Measurements from ENCODE around the gene PARVB.

GRCh38 chr22:44182588-44183286 is 158.6 kb downstream of the PARVB start:
- TF ChIP-seq PRDM1 (tag by site-specific recombination; IDR thresholded peaks at IDR 0.05), result no peak
- no peak for TF ChIP-seq ZNF623 (tag by site-specific recombination; IDR thresholded peaks at IDR 0.05)
- no peak for TF ChIP-seq GFI1B (tag by site-specific recombination; IDR thresholded peaks at IDR 0.05)
- no peak for TF ChIP-seq ZNF341 (tag by site-specific recombination; IDR thresholded peaks at IDR 0.05; ENCODE audit: low read depth)
- no peak for TF ChIP-seq CTCF (tag by site-specific recombination; IDR thresholded peaks at IDR 0.05)
- TF ChIP-seq ZNF501 (tag by site-specific recombination; IDR thresholded peaks at IDR 0.05), result no peak
- TF ChIP-seq ZNF146 (tag by site-specific recombination; IDR thresholded peaks at IDR 0.05), result no peak
- TF ChIP-seq ZFP41 (tag by site-specific recombination; IDR thresholded peaks at IDR 0.05; ENCODE audit: borderline replicate concordance), result no peak
- TF ChIP-seq ZNF513 (tag by site-specific recombination; IDR thresholded peaks at IDR 0.05), result no peak
- no peak for TF ChIP-seq SETDB1 (IDR thresholded peaks at IDR 0.05; ENCODE audit: insufficient read length, low read length)
- no peak for TF ChIP-seq BCL6B (tag by site-specific recombination; IDR thresholded peaks at IDR 0.05)
- TF ChIP-seq ZNF585B (tag by site-specific recombination; IDR thresholded peaks at IDR 0.05), result no peak

All from HEK293 (cell line).